Esophagus squamous epithelium (tissue), 5 donors: ENCODE data around the gene FBXL7. TPM values are rescaled to one million over a fixed set of nuclear protein-coding genes. Genes with fewer than 3 reads are reported as not detected.

ENCODE experiments used
- DNase-seq: peaks from one replicate; lab custom pipeline; 2025; lab: John Stamatoyannopoulos, UW
- H3K27ac ChIP-seq, 4 donors: fragments of 200-600 bp; sonication (generic); one replicate each; pipeline ENCODE4 v1.5.1; 2016 to 2019; ENCODE audit warnings: mild to moderate bottlenecking in 1 of 4
- H3K27me3 ChIP-seq, 4 donors: fragments of 200-600 bp; sonication (generic); 1 replicate in 3 of 4; 2 replicates in 1 of 4; pipeline versions ENCODE4 v1.5.1 to v1.6.0; 2017 to 2021; ENCODE audit warnings: antibody characterized with exemption in 1 of 4
- H3K36me3 ChIP-seq, 3 donors: fragments of 200-600 bp; sonication (generic); one replicate each; pipeline ENCODE4 v1.5.1; 2016 to 2019
- H3K4me1 ChIP-seq, 3 donors: fragments of 200-600 bp; sonication (generic); one replicate each; pipeline ENCODE4 v1.5.1; 2017 to 2019
- H3K4me3 ChIP-seq, 4 donors: fragments of 200-600 bp; sonication (generic); 1 replicate in 3 of 4; 2 replicates in 1 of 4; pipeline ENCODE4 v1.5.1; 2016 to 2019; ENCODE audit warnings: mild to moderate bottlenecking in 2 of 4, moderate library complexity in 1 of 4
- H3K9me3 ChIP-seq, 3 donors: fragments of 200-600 bp; sonication (generic); one replicate each; pipeline ENCODE4 v1.5.1; 2016 to 2019
- CTCF ChIP-seq, 6 experiments: fragments of 450-650 bp in 4 of 6; fragments of 200-600 bp in 2 of 6; sonication (generic) in 2 of 6; IDR thresholded peaks; one replicate each; pipeline ENCODE4 v1.5.1; 2016 to 2019; ENCODE audit warnings: antibody characterized with exemption in 6 of 6, mild to moderate bottlenecking in 4 of 6, moderate library complexity in 4 of 6
- POLR2A ChIP-seq, 4 donors: fragments of 450-650 bp; IDR thresholded peaks; one replicate each; pipeline ENCODE4 v1.6.1; 2017; ENCODE audit warnings: antibody characterized with exemption in 4 of 4, mild to moderate bottlenecking in 4 of 4, moderate library complexity in 3 of 4
- WGBS, 2 donors: methylation state at CpG; one replicate each; pipeline ENCODE4 v1.1.5; 2018; 5-methylcytosine and 5-hydroxymethylcytosine counted together
- intact Hi-C: fragments of 100-400 bp; cut with DNase I; formaldehyde crosslinking; loops from one replicate; pipeline ENCODE4 v1.15.0; 2022
- total RNA-seq, 4 donors: library from RNA; depleted of rRNA; stranded (reverse); fragments of >200 nt; gene quantifications; one replicate each; pipeline ENCODE4 v1.1.0, GENCODE V29; 2016
- donor health status: DM: yes; HTN: yes; CAD: no.

The FBXL7 gene
- total RNA-seq, 4 donors from 2014 or later: 0.68 to 15.1 (median 2.8) TPM

- TF ChIP-seq CTCF (IDR thresholded peaks at IDR 0.05) (no peak), POLR2A (IDR thresholded peaks at IDR 0.05) (no peak)
- no peak overlapping the region for H3K27ac ChIP-seq
- no peak for DNase-seq
- no peaks in the 10 kb centered on the region for H3K9me3 ChIP-seq
- H3K4me1 ChIP-seq: no peaks in the 10 kb centered on the region
- H3K4me3 ChIP-seq: no peak overlapping the region
- WGBS, 2 donors: 87 to 88% methylated on average over 3 of the region's 3 CpGs
- no peaks in the 10 kb centered on the region for H3K27me3 ChIP-seq
- H3K36me3 ChIP-seq: no peaks in the 10 kb centered on the region
- intact Hi-C loops: no loop called here
Measured at GRCh38 chr5:15768936-15769335, 269.0 kb downstream of the FBXL7 start.

GRCh38 chr5:15772131-15772530 is 272.2 kb downstream of the FBXL7 start:
- no peak for DNase-seq
- intact Hi-C loops: no loop called here
- TF ChIP-seq CTCF (IDR thresholded peaks at IDR 0.05) (no peak), POLR2A (IDR thresholded peaks at IDR 0.05) (no peak)
- no peaks in the 10 kb centered on the region for H3K27me3 ChIP-seq
- H3K9me3 ChIP-seq: no peaks in the 10 kb centered on the region
- 92% methylated on average over 1 of the region's 1 CpG for WGBS, 2 donors
- no peak overlapping the region for H3K27ac ChIP-seq
- no peak overlapping the region for H3K4me3 ChIP-seq
- H3K36me3 ChIP-seq: no peaks in the 10 kb centered on the region
- no peaks in the 10 kb centered on the region for H3K4me1 ChIP-seq

- Histone ChIP-seq H3K4me3 (no peak overlapping the region), H3K27ac (no peak overlapping the region), H3K36me3 (no peaks in the 10 kb centered on the region), H3K4me1 (no peaks in the 10 kb centered on the region), H3K27me3 (no peaks in the 10 kb centered on the region), H3K9me3 (no peaks in the 10 kb centered on the region)
- no peak for DNase-seq
- intact Hi-C loops: no loop called here
- TF ChIP-seq CTCF (IDR thresholded peaks at IDR 0.05) (no peak), POLR2A (IDR thresholded peaks at IDR 0.05) (no peak)
- WGBS, 2 donors: 52 to 59% methylated on average over 2 of the region's 2 CpGs
Measured at GRCh38 chr5:15774632-15775031, 274.7 kb downstream of the FBXL7 start.

GRCh38 chr5:15776346-15776745 is 276.4 kb downstream of the FBXL7 start:
- DNase-seq: no peak
- H3K27me3 ChIP-seq: no peaks in the 10 kb centered on the region
- no peaks in the 10 kb centered on the region for H3K4me1 ChIP-seq
- no peaks in the 10 kb centered on the region for H3K9me3 ChIP-seq
- intact Hi-C loops: no loop called here
- WGBS, 2 donors: 76 to 87% methylated on average over 2 of the region's 2 CpGs
- H3K27ac ChIP-seq: no peak overlapping the region
- no peak for TF ChIP-seq CTCF (IDR thresholded peaks at IDR 0.05)
- TF ChIP-seq POLR2A (IDR thresholded peaks at IDR 0.05): no peak
- no peak overlapping the region for H3K4me3 ChIP-seq
- H3K36me3 ChIP-seq: no peaks in the 10 kb centered on the region

- peaks cover 0 to 13% (median 0%) of the 10 kb centered on the region in 3 donors for H3K4me1 ChIP-seq
- intact Hi-C loops: no loop called here
Measured at GRCh38 chr5:15783734-15784133, 283.8 kb downstream of the FBXL7 start.

More at GRCh38 chr5:15783734-15784133, 283.8 kb downstream of the FBXL7 start:
- Histone ChIP-seq H3K9me3 (no peaks in the 10 kb centered on the region), H3K4me3 (no peak overlapping the region), H3K36me3 (no peaks in the 10 kb centered on the region), H3K27ac (no peak overlapping the region), H3K27me3 (no peaks in the 10 kb centered on the region)
- TF ChIP-seq CTCF (IDR thresholded peaks at IDR 0.05) (no peak), POLR2A (IDR thresholded peaks at IDR 0.05) (no peak)
- no peak for DNase-seq
